ENCODE data around the gene RSU1. TPM values are rescaled to one million over a fixed set of nuclear protein-coding genes. Genes with fewer than 3 reads are reported as not detected.
A peak's percentile ranks its signal among the peaks of the same experiment; 100 is the strongest.

Gene RSU1
- total and polyA plus RNA-seq, 10 donors, result 20.5 to 81.7 (median 63.4) TPM

- TF ChIP-seq POLR2A (IDR thresholded peaks at IDR 0.05) (no peak), POLR2AphosphoS5 (IDR thresholded peaks at IDR 0.05) (no peak), CTCF (IDR thresholded peaks at IDR 0.05 in 8 of 11, conservative IDR thresholded peaks at IDR 0.05 in 3 of 11) (no peak)
- no peaks in the 10 kb centered on the region for H3K4me1 ChIP-seq
- H3K27me3 ChIP-seq (replicated peaks in 1 of 7), result peaks cover 0 to 3% (median 0%) of the 10 kb centered on the region in 7 donors
- no peaks in the 10 kb centered on the region for H3K9me3 ChIP-seq
- no peak overlapping the region for H3K27ac ChIP-seq
- H3K4me3 ChIP-seq, result peak overlapping the region in 1 of 8 donors; percentile 28
- no peak for DNase-seq
- intact Hi-C loops (cut with DNase I; ENCODE audit: low total_unique reads), result no loop called here
- 58 to 71% (median 69%) methylated on average over 4 of the region's 4 CpGs for WGBS, 5 donors
- H3K36me3 ChIP-seq, result no peaks in the 10 kb centered on the region
Observed at GRCh38 chr10:16570731-16571130, 246.5 kb downstream of the RSU1 start.

GRCh38 chr10:16566202-16566805 lies 250.9 kb downstream of the RSU1 start:
- intact Hi-C loops (cut with DNase I; ENCODE audit: low total_unique reads), result no loop called here
- no peak for DNase-seq
- H3K9me3 ChIP-seq, result no peaks in the 10 kb centered on the region
- peaks cover 0 to 3% (median 0%) of the 10 kb centered on the region in 7 donors for H3K27me3 ChIP-seq (replicated peaks in 1 of 7)
- no peaks in the 10 kb centered on the region for H3K36me3 ChIP-seq
- WGBS, 5 donors, result 48 to 62% (median 57%) methylated on average over 7 of the region's 7 CpGs
- H3K27ac ChIP-seq, result no peak overlapping the region
- H3K4me3 ChIP-seq, result no peak overlapping the region
- no peaks in the 10 kb centered on the region for H3K4me1 ChIP-seq
- TF ChIP-seq POLR2AphosphoS5 (IDR thresholded peaks at IDR 0.05) (no peak), CTCF (IDR thresholded peaks at IDR 0.05 in 8 of 11, conservative IDR thresholded peaks at IDR 0.05 in 3 of 11) (no peak), POLR2A (IDR thresholded peaks at IDR 0.05) (no peak)

- peaks cover 0 to 3% (median 0%) of the 10 kb centered on the region in 7 donors for H3K27me3 ChIP-seq (replicated peaks in 1 of 7)
- no peaks in the 10 kb centered on the region for H3K4me1 ChIP-seq
- no peak overlapping the region for H3K27ac ChIP-seq
- no peak overlapping the region for H3K4me3 ChIP-seq
- no peaks in the 10 kb centered on the region for H3K9me3 ChIP-seq
- no peak for DNase-seq
- intact Hi-C loops (cut with DNase I; ENCODE audit: low total_unique reads), result no loop called here
- no peaks in the 10 kb centered on the region for H3K36me3 ChIP-seq
- 33 to 45% (median 39%) methylated on average over 3 of the region's 3 CpGs for WGBS, 5 donors
- no peak for TF ChIP-seq CTCF (IDR thresholded peaks at IDR 0.05 in 8 of 11, conservative IDR thresholded peaks at IDR 0.05 in 3 of 11)
- TF ChIP-seq POLR2A (IDR thresholded peaks at IDR 0.05), result no peak
- no peak for TF ChIP-seq POLR2AphosphoS5 (IDR thresholded peaks at IDR 0.05)
Observed at GRCh38 chr10:16565604-16566003, 251.6 kb downstream of the RSU1 start.

GRCh38 chr10:16562891-16563290 lies 254.3 kb downstream of the RSU1 start:
- no peak for DNase-seq
- Histone ChIP-seq H3K4me3 (no peak overlapping the region), H3K36me3 (no peaks in the 10 kb centered on the region), H3K27ac (no peak overlapping the region), H3K9me3 (peaks cover 0 to 8% (median 0%) of the 10 kb centered on the region in 8 donors), H3K4me1 (no peaks in the 10 kb centered on the region), H3K27me3 (replicated peaks in 1 of 7) (peaks cover 0 to 22% (median 0%) of the 10 kb centered on the region in 7 donors)
- TF ChIP-seq POLR2AphosphoS5 (IDR thresholded peaks at IDR 0.05) (no peak), CTCF (IDR thresholded peaks at IDR 0.05 in 8 of 11, conservative IDR thresholded peaks at IDR 0.05 in 3 of 11) (no peak), POLR2A (IDR thresholded peaks at IDR 0.05) (no peak)
- WGBS, 5 donors, result 90 to 94% (median 92%) methylated on average over 6 of the region's 6 CpGs
- intact Hi-C loops (cut with DNase I; ENCODE audit: low total_unique reads), result no loop called here

All from spleen (tissue), 11 donors.